ENCODE results near the gene FAM234A.

The FAM234A gene

DNA sequence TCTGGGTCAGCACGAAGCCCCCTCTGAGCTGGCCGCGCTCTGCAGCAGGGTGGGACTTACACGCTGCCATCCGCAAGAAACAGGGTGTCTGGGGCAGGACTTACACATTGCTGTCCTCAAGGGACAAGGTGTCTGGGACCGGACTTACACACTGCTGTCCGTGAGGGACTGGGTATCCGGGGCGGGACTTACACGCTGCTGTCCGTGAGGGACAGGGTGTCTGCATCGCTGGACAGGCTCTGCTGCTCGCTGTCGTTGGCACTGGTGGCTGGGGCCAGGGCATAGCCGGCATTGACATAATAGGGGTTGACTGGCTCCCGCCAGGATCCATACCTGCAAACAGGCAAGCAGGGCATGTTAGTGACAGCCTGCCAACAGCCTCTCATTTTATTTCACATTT, 79.7 kb downstream of the FAM234A start:
- DNase-seq (ENCODE audit: extremely low spot score) = no peak
- no peak for TF ChIP-seq SUZ12 (IDR thresholded peaks at IDR 0.05)
- no peak for TF ChIP-seq L3MBTL2 (conservative IDR thresholded peaks at IDR 0.05)
- TF ChIP-seq SP1 (IDR thresholded peaks at IDR 0.05) = no peak
- TF ChIP-seq PKNOX1 (IDR thresholded peaks at IDR 0.05) = no peak
- no peak for TF ChIP-seq ELF4 (IDR thresholded peaks at IDR 0.05)
- TF ChIP-seq ARNT (IDR thresholded peaks at IDR 0.05) = no peak
- TF ChIP-seq LEF1 (IDR thresholded peaks at IDR 0.05; ENCODE audit: borderline replicate concordance) = no peak
- TF ChIP-seq BHLHE40 (IDR thresholded peaks at IDR 0.05; ENCODE audit: borderline replicate concordance) = no peak
- TF ChIP-seq TARDBP (IDR thresholded peaks at IDR 0.05) = no peak
- TF ChIP-seq FOXK2 (IDR thresholded peaks at IDR 0.05) = no peak
- TF ChIP-seq CTBP1 (IDR thresholded peaks at IDR 0.05; ENCODE audit: borderline replicate concordance) = no peak
- TF ChIP-seq FOXA1 (IDR thresholded peaks at IDR 0.05) = no peak
- ChIA-PET POLR2A (no interaction called here), CTCF (no interaction called here)

GRCh38 chr16:314795-315299, 80.2 kb downstream of the FAM234A start:
- CTCF ChIA-PET = no interaction called here
- TF ChIP-seq LEF1 (IDR thresholded peaks at IDR 0.05; ENCODE audit: borderline replicate concordance) = no peak
- TF ChIP-seq L3MBTL2 (conservative IDR thresholded peaks at IDR 0.05) = no peak
- no peak for TF ChIP-seq SP1 (IDR thresholded peaks at IDR 0.05)
- TF ChIP-seq HDGF (IDR thresholded peaks at IDR 0.05; ENCODE audit: borderline replicate concordance) = no peak
- no peak for TF ChIP-seq ARNT (IDR thresholded peaks at IDR 0.05)
- TF ChIP-seq ELF4 (IDR thresholded peaks at IDR 0.05) = no peak
- TF ChIP-seq CTBP1 (IDR thresholded peaks at IDR 0.05; ENCODE audit: borderline replicate concordance) = no peak
- no peak for TF ChIP-seq FOXK2 (IDR thresholded peaks at IDR 0.05)
- TF ChIP-seq FOXA1 (IDR thresholded peaks at IDR 0.05) = no peak
- no peak for TF ChIP-seq ZNF384 (IDR thresholded peaks at IDR 0.05)
- no peak for TF ChIP-seq SUZ12 (IDR thresholded peaks at IDR 0.05)
- no peak for TF ChIP-seq NFRKB (IDR thresholded peaks at IDR 0.05)
- no peak for DNase-seq (ENCODE audit: extremely low spot score)
- POLR2A ChIA-PET = no interaction called here
